Stimulated activated naive CD8-positive, alpha-beta T cell treated with anti-CD3 and anti-CD28 coated beads, Interleukin-15, amount 100 ng/mL, for 72 hours (primary cell): ENCODE results near the gene PPM1H.
"Not testable (repeated sequence)": the region's sequence is repeated elsewhere in the genome, so short reads cannot be mapped to it uniquely, and the experiment has no call there.

ENCODE experiments used
- ATAC-seq: fragments of 150-1000 bp; cut with Tn5 transposase; 2 replicates; pipeline ENCODE4 v1.10.0; 2021; ENCODE audit warnings: mild to moderate bottlenecking, moderate library complexity
- DNase-seq, 2 donors: peaks; one replicate each; pipeline ENCODE4 v3.0.0; 2021 to 2022
- H3K27ac Mint-ChIP-seq, 2 donors: one replicate each; pipeline ENCODE4 v1.8.0; 2022; ENCODE audit warnings: mild to moderate bottlenecking in 2 of 2, mixed read lengths in 2 of 2, moderate library complexity in 2 of 2
- H3K27me3 Mint-ChIP-seq: one replicate; pipeline ENCODE4 v1.8.0; 2022; ENCODE audit warnings: mixed read lengths
- H3K4me1 Mint-ChIP-seq: one replicate; pipeline ENCODE4 v1.8.0; 2022; ENCODE audit warnings: mild to moderate bottlenecking, mixed read lengths
- H3K4me3 Mint-ChIP-seq, 2 donors: one replicate each; pipeline ENCODE4 v1.8.0; 2022; ENCODE audit warnings: mild to moderate bottlenecking in 2 of 2, mixed read lengths in 2 of 2, moderate library complexity in 1 of 2
- H3K9me3 Mint-ChIP-seq, 2 donors: one replicate each; pipeline ENCODE4 v1.8.0; 2022; ENCODE audit warnings: mixed read lengths in 2 of 2

The PPM1H gene

DNA sequence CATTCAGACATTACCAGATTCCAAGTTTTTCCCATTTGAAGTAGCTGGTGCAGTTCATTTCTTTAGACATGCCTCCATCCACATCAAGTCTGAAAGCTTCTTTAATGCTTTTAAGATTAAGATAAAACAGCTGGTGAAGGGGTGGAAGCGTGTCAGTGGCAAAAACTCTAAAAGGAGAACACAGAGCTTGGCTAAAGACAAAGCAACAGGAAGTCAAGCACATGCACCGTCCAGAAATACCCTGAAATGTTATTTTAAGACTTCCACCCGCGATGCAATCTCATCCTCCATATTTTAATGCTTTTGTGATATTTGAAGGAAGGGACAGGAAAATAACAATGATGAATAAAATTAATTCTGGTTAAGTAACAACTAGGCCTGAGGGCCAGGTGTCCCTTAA lies 31.8 kb downstream of the PPM1H start:
- ATAC-seq (no peak), DNase-seq (no peak)
- Mint-ChIP-seq H3K4me1 (no peaks in the 10 kb centered on the region), H3K27me3 (peaks cover 17% of the 10 kb centered on the region), H3K4me3 (no peak overlapping the region), H3K27ac (no peak overlapping the region), H3K9me3 (no peaks in the 10 kb centered on the region)

DNA sequence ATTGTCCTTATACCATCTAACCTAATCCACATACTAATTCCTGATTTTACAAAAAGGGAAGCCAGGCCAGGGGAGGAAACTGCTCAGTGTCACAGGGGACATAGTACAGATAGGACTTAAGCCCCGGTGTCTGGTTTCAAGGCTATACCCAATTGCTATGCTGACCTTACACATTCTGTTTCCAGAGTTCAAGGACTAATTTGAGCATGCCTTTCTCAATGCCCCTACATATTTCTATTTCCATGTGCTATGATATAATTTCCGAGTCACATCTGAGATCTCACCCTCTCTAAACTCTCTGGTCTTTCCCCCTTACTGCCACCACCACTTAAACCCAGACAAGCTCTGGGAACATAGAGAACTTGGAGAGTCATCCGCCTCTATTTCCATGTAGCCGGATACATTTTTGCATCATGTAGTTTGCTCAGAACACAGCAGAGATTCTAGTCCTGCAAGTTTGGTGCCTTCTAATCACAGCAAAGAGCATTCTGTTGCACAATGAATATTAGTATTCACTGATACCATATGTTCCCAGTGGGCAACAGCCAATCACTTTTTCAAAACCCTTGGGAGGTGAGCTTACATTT lies 34.2 kb downstream of the PPM1H start:
- Mint-ChIP-seq H3K9me3 (peaks cover 0 to 2% of the 10 kb centered on the region in 2 donors), H3K4me1 (no peaks in the 10 kb centered on the region), H3K4me3 (no peak overlapping the region), H3K27me3 (peaks cover 11% of the 10 kb centered on the region), H3K27ac (no peak overlapping the region)
- ATAC-seq (no peak), DNase-seq (no peak)

DNA sequence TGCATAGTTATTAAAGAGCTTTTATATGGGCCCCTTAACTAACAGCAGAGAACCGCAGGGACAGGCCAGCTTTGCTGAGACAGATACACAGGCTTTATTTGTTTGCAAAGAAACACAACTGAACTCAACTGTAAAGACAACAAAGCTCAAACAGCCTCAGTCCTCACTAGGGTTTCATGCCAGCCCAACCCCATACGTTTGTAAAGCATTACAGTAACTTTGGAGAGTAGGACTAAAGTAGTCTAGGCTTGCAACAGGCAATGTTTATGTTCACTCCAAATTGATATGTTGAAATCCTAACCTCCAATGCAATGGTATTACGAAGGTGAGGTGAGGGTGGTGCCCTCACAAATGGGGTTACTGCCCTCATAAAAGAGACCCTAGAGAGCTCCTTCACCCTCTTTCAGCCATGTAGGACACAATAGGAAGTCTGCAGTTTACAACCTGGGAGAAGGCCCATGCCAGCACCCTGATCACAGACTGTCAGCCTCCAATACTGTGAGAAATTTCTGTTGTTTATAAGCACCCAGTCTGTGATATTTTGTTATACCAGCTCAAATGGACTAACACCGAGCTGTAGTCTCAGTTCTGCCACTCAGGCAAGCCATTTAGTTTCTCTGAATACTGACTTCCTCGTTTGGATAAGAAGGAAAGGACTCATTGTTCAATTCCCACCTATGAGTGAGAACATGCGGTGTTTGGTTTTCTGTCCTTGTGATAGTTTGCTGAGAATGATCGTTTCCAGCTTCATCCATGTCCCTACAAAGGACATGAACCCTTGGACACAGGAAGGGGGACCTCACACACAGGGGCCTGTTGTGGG lies 35.2 kb downstream of the PPM1H start:
- ATAC-seq: no peak
- no peak overlapping the region for H3K27ac Mint-ChIP-seq
- H3K9me3 Mint-ChIP-seq: peaks cover 0 to 6% of the 10 kb centered on the region in 2 donors
- H3K4me3 Mint-ChIP-seq: no peak overlapping the region
- peaks cover 8% of the 10 kb centered on the region for H3K27me3 Mint-ChIP-seq
- no peaks in the 10 kb centered on the region for H3K4me1 Mint-ChIP-seq
- no peak for DNase-seq

DNA sequence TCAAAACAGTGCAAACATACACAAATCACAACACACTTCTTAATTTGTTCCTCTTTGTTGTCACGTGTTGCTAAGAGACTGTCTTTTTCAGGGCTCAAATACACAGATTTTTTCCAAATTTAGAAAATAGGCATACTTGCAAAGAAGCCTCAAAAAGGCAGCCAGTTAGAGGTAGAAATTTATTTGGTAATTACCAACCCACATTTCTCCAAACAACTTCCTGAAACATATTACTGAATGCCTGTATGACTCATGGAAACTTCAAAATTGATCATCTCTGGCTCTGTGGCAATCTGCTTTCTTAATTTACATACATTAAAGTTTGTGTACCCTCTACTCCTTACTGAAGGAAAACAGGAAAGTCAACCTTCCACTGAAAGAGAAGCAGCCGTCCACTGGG lies 36.4 kb downstream of the PPM1H start:
- peaks cover 7% of the 10 kb centered on the region for H3K27me3 Mint-ChIP-seq
- peaks cover 0 to 6% of the 10 kb centered on the region in 2 donors for H3K9me3 Mint-ChIP-seq
- no peak overlapping the region for H3K4me3 Mint-ChIP-seq
- ATAC-seq (no peak), DNase-seq (no peak)
- no peak overlapping the region for H3K27ac Mint-ChIP-seq
- no peaks in the 10 kb centered on the region for H3K4me1 Mint-ChIP-seq

DNA sequence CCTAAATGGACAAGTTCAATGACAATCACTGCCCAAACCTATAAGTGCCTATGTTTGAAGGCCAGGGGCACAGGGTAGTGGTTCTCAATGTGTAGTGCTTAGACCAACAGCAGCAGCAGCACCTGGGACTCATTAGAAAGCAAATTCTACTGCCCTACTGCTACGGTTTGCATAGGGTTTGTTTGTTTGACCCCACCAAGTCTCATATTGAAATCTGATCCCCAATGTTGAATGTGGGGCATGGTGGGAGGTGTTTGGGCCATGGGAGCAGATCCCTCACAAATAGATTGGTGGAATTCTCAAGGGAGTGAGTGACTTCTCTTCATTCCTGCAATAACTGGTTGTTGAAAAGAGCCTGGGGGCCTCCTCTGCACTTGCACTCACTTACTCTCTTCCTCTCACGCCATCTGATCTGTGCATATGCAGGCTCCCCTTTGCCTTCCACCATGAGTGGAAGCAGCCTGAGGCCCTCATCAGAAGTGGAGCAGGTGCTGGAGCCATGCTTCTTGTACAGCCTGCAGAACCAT lies 39.5 kb downstream of the PPM1H start:
- H3K27ac Mint-ChIP-seq: no peak overlapping the region
- DNase-seq (no peak), ATAC-seq (no peak)
- H3K4me1 Mint-ChIP-seq: no peaks in the 10 kb centered on the region
- peaks cover 0 to 6% of the 10 kb centered on the region in 2 donors for H3K9me3 Mint-ChIP-seq
- H3K27me3 Mint-ChIP-seq: peaks cover 7% of the 10 kb centered on the region
- H3K4me3 Mint-ChIP-seq: no peak overlapping the region

DNA sequence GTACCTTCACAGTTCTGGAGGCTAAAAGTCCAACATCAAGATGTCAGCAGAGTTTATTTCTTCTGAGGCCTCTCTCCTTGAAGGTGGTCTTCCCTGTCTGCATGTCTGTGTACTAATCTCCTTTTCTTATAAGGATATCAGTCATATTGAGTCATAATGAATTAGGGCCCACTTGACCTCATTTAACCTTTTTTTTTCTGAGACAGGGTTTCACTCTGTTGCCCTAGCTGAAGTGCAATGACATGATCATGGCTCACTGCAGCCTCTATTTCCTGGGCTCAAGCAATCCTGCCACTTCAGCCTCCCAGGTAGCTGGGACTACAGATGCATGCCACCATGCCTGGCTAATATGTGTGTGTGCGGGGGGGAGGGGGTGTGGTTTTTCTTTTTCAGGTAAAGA lies 41.7 kb downstream of the PPM1H start:
- no peak overlapping the region for H3K27ac Mint-ChIP-seq
- H3K27me3 Mint-ChIP-seq: peaks cover 7% of the 10 kb centered on the region
- no peak overlapping the region for H3K4me3 Mint-ChIP-seq
- DNase-seq (no peak), ATAC-seq (no peak)
- peaks cover 0 to 6% of the 10 kb centered on the region in 2 donors for H3K9me3 Mint-ChIP-seq
- no peaks in the 10 kb centered on the region for H3K4me1 Mint-ChIP-seq

DNA sequence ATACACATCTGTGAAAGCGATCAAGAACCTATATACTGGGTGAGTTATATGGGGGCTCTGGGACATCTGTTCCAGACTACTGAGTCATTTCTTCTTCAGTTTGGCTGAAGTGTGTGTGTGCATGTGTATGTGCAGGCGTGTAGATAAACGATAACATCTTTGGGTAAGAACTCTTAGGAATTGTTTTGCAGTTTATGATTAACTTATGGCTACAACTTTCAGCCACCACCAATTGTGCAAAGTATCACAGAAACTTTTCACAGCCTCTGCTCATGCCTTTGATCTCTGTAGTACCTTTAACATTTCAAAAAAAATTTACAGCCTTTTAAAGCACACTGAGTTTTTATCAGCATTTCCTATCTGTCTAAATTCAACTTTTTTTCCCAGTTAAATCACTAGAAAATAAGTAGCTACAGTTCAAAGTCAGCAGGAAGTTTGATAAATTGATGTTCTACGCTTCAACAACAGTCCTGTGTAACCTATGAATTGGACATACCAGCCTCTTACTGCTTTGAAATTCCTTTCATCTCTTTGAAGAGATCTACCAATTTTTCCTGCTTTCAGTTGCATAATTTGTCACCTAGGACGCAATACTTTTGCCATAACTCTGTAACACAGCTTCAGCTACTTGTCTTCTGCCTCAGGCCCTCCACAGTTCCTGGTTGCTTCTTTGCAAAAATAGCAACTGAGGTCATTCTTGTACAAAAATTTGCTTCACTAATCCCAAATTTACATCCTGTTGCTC lies 43.0 kb downstream of the PPM1H start:
- no peaks in the 10 kb centered on the region for H3K4me1 Mint-ChIP-seq
- H3K27ac Mint-ChIP-seq: no peak overlapping the region
- no peak overlapping the region for H3K4me3 Mint-ChIP-seq
- peaks cover 7% of the 10 kb centered on the region for H3K27me3 Mint-ChIP-seq
- ATAC-seq (no peak), DNase-seq (no peak)
- H3K9me3 Mint-ChIP-seq: peaks cover 0 to 6% of the 10 kb centered on the region in 2 donors

DNA sequence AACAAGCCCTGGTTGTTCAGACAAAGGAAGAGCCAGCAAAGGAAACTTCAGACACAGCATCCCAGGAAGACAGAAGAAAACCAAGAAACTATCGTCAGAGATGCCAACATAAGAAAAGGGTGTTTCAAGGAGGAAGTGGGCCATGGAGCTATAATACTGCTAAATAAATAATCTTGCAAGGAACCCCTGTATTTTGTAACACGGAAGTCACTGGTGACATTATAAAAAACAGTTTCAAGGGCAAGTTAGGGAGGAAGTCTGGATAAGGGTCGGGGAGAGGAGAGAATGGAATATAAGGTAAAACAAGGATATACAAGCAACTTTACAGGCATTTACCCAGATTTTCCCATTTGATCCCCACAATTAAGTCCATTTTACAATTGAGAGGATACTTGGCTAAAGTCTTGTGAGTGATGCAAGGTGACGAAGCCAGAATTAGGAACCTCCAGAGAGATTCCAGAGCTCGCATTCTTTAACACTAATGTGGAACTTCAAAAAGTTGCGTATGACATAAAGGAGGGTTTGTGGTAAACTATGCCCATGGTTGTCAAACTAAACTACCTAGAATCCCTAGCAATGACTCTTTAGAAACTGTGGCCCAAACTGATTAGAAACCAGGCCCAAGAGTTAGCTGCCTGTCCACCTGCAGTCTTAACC lies 46.4 kb downstream of the PPM1H start:
- Mint-ChIP-seq H3K27ac (no peak overlapping the region), H3K27me3 (no peaks in the 10 kb centered on the region), H3K4me3 (no peak overlapping the region), H3K4me1 (no peaks in the 10 kb centered on the region), H3K9me3 (no peaks in the 10 kb centered on the region)
- no peak for ATAC-seq
- DNase-seq: no peak

DNA sequence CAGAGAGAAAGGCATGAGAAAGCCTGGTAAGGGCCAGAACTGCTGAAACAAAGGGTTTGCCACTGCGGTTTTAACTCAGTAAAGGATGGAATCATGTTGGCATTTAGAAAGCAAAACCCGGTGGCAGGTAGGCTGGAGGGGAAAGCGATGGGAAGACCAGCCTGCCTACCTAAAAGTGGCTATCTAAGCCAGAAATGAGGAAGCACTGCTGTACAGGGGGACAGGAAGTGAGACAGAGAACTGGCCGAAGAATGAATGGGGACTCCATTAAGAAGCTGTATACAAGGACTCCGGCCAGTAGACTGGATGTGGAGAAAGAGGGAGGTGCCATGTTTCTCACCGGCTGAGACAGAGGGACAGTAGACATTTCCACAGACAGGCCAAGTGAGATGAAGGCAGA lies 48.2 kb downstream of the PPM1H start:
- Mint-ChIP-seq H3K27me3 (no peaks in the 10 kb centered on the region), H3K4me1 (peaks cover under 1% of the 10 kb centered on the region), H3K9me3 (no peaks in the 10 kb centered on the region), H3K27ac (no peak overlapping the region), H3K4me3 (no peak overlapping the region)
- DNase-seq (no peak), ATAC-seq (no peak)

DNA sequence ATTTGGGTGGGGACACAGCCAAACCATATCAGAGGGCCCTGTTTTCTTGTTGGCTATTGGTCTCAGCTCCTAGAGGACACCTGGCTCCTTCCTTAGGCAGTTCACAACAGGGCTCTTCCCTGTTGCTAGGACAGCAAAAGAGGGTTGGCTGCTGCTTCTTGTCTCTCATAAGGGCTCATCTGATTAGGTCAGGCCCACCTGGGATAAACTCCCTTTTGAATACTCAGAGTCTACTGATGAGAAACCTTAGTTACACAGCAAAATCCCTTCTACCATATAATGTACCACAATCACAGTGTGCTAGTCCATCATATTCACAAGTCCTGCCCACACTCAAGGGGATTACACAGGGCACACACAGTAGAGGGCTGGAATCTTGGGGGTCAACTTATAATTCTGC lies 49.7 kb downstream of the PPM1H start:
- H3K27ac Mint-ChIP-seq: no peak overlapping the region
- DNase-seq: no peak
- H3K4me3 Mint-ChIP-seq: no peak overlapping the region
- no peaks in the 10 kb centered on the region for H3K9me3 Mint-ChIP-seq
- H3K4me1 Mint-ChIP-seq: peaks cover 5% of the 10 kb centered on the region
- peaks cover 7% of the 10 kb centered on the region for H3K27me3 Mint-ChIP-seq
- no peak for ATAC-seq

DNA sequence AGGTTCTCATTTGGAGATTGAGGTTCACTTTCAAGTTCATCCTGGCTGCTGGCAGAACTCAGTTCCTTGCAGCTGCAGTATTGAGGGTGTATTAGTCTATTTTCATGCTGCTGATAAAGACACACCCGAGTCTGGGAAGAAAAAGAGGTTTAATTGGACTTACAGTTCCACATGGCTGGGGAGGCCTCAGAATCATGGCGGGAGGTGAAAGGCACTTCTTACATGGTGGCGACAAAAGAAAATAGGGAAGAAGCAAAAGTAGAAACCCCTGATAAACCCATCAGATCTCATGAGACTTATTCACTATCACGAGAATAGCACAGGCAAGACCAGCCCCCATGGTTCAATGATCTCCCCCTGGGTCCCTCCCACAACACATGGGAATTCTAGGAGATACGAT lies 50.1 kb downstream of the PPM1H start:
- not testable (repeated sequence) for H3K27me3 Mint-ChIP-seq, H3K27ac Mint-ChIP-seq, ATAC-seq, DNase-seq, H3K9me3 Mint-ChIP-seq, H3K4me1 Mint-ChIP-seq, H3K4me3 Mint-ChIP-seq

DNA sequence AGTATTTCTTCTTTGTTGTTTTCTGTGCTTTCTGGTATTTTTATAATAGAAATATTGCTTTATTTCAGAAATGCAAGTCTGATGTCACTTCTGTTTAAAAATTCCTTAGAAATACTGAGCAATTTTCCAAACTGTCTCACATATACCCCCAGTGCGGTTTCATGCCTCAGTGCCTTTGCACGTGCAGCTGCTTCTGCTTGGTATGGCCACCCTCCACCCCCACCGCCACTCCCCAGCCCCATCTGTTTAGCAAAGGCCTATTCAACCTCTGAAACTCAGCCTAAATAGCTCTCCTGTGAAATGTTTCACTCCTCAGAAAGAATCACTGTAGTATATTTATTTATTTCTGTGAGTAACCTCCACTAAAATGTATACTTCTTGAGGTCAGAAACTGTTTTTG lies 52.3 kb downstream of the PPM1H start:
- Mint-ChIP-seq H3K4me1 (peaks cover 5% of the 10 kb centered on the region), H3K9me3 (no peaks in the 10 kb centered on the region), H3K4me3 (no peak overlapping the region), H3K27me3 (peaks cover 7% of the 10 kb centered on the region), H3K27ac (no peak overlapping the region)
- no peak for DNase-seq
- no peak for ATAC-seq

DNA sequence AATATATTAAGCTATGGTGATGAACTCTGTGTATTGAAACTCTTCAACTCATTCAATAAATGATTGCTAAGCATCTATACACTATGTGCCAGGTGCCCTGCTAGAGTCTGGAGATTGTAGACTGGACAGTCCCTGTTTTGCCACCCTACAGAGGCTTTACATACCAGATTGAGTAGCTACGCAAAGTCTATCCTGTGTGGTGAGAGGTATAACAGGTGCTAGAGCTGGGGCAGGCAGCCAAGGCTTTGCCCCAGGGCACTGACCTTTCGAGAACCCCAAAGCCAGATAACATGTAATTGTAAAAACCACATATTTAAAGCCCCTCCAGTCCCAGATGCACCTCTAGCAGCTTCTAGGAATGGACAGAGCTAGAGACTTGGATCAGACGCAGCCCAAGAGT lies 52.8 kb downstream of the PPM1H start:
- H3K4me1 Mint-ChIP-seq: peaks cover 5% of the 10 kb centered on the region
- DNase-seq: no peak
- ATAC-seq: no peak
- H3K27ac Mint-ChIP-seq: no peak overlapping the region
- H3K4me3 Mint-ChIP-seq: no peak overlapping the region
- no peaks in the 10 kb centered on the region for H3K9me3 Mint-ChIP-seq
- H3K27me3 Mint-ChIP-seq: peaks cover 7% of the 10 kb centered on the region

DNA sequence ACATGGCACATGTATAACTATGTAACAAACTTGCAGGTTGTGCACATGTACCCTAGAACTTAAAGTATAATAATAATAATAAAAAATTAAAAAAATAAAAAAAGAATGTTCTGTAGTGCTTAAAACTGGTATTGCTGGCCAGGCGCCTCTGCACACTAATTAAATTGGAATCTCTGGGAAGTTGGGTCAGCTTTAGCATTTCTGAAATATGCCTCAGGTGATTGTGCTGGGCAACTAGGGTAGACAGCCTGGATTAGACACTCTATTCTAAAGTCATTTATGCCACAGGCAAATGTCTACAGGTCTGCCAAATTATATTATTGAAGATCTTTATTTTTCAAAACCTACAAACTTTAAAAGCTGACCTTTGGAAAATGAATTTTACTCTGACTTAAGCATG lies 55.3 kb downstream of the PPM1H start:
- Mint-ChIP-seq H3K9me3 (no peaks in the 10 kb centered on the region), H3K4me3 (no peak overlapping the region), H3K27ac (no peak overlapping the region), H3K27me3 (peaks cover 7% of the 10 kb centered on the region), H3K4me1 (peaks cover 5% of the 10 kb centered on the region)
- DNase-seq (no peak), ATAC-seq (no peak)

DNA sequence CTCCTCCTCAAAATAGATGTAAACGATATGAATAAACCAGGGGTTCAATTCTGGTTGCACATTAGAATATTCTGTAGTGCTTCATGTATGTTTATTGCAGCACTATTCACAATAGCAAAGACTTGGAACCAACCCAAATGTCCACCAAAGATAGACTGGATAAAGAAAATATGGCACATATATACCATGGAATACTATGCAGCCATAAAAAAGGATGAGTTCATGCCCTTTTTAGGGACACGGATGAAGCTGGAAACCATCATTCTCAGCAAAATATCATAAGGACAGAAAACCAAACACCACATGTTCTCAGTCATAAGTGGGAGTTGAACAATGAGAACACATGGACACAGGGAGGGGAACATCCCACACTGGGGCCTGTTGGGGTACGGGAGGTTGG lies 55.7 kb downstream of the PPM1H start:
- H3K27ac Mint-ChIP-seq, H3K4me1 Mint-ChIP-seq, H3K9me3 Mint-ChIP-seq, DNase-seq, ATAC-seq, H3K4me3 Mint-ChIP-seq, H3K27me3 Mint-ChIP-seq: not testable (repeated sequence)
